ENCODE results near the gene CYP20A1.

The CYP20A1 gene, protein sequence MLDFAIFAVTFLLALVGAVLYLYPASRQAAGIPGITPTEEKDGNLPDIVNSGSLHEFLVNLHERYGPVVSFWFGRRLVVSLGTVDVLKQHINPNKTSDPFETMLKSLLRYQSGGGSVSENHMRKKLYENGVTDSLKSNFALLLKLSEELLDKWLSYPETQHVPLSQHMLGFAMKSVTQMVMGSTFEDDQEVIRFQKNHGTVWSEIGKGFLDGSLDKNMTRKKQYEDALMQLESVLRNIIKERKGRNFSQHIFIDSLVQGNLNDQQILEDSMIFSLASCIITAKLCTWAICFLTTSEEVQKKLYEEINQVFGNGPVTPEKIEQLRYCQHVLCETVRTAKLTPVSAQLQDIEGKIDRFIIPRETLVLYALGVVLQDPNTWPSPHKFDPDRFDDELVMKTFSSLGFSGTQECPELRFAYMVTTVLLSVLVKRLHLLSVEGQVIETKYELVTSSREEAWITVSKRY

DNA sequence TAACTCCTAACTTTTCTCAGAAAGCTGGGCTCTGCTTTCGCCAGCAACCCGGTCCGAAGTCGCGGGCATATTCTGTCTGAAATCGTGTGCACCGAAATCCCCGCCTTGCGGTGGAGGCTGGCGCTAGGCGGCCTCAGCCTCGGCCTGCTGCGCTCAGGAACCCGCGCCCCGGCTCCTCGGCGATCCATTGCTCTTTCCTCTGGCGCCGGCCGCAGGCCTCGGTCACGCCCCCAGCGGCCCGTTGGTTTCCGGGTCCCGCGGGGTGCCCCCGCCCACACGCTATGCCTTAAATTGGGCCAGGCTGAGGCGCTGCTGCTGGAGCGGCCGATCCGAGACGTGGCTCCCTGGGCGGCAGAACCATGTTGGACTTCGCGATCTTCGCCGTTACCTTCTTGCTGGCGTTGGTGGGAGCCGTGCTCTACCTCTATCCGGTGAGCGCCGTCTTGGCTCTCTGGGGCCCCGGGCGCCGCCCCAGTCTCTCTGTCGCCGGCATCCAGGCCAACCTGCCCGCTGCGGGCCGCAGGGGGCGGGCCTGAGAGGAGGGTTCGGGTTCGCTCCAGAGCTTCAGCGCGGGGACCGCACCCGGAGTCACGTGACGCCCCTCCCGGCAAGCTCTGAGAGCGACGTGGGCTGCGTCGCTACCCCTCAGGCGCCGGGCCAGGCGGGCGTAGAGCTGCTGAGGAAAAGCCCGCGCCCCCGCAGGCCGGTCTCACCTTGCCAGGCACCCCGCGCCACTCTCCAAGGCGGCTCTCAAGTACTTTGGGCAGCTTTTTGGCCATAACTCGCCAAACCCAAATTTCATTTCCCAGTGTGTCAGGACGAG is at the start of gene CYP20A1:
Gene CYP20A1 (plus strand): TSS at position 315 of the 823 bp plus-strand sequence. CDS start 45 bp downstream, at position 360.
- no peaks in the 10 kb centered on the region for H3K4me1 ChIP-seq (ENCODE audit: control insufficient read depth, insufficient read depth, low read length)
- no peaks in the 10 kb centered on the region for H3K9me3 ChIP-seq (ENCODE audit: control insufficient read depth, insufficient read depth, low read depth, low read length)
- H3K36me3 ChIP-seq (ENCODE audit: control insufficient read depth in 2 of 2, insufficient read depth in 1 of 2, low read length in 2 of 2): peaks cover 4 to 7% of the 10 kb centered on the region in 2 experiments; a peak in 2 of 3 replicates
- peak within 1 kb of the TSS; percentile 75 for H3K4me3 ChIP-seq (ENCODE audit: low read depth, low read length)
- peak within 1 kb of the TSS; percentile 88 for H3K27ac ChIP-seq (ENCODE audit: extremely low read depth, low read depth, low read length)
- ChIA-PET CTCF (interaction anchor here (0.6 to 1.1 kb wide), 7 partner anchors 10 to 623 kb away, joined by 3 to 5 read pairs (median 4); no protein-coding TSS in a partner anchor), POLR2A (interaction anchor here (0.6 to 1.9 kb wide), 9 partner anchors 9 to 573 kb away, joined by 3 to 12 read pairs (median 3); partner anchors contain the start of gene WDR12)
- TF ChIP-seq ZNF555 (tag by site-specific recombination; conservative IDR thresholded peaks at IDR 0.05) (no peak), ZNF645 (tag by site-specific recombination; IDR thresholded peaks at IDR 0.05) (no peak), SCRT1 (tag by site-specific recombination; IDR thresholded peaks at IDR 0.05; ENCODE audit: borderline replicate concordance) (no peak), ZNF518A (tag by site-specific recombination; conservative IDR thresholded peaks at IDR 0.05; ENCODE audit: low read depth) (peak; percentile 59; the same call in 1 of the 2 replicates), ZNF26 (tag by site-specific recombination; IDR thresholded peaks at IDR 0.05) (no peak), ZNF211 (tag by site-specific recombination; IDR thresholded peaks at IDR 0.05; ENCODE audit: low read depth) (no peak), ZNF324 (tag by site-specific recombination; IDR thresholded peaks at IDR 0.05) (peak; percentile 71), ZNF2 (tag by site-specific recombination; IDR thresholded peaks at IDR 0.05) (peak; percentile 75; the same call in 1 of the 2 replicates), ZNF404 (tag by site-specific recombination; IDR thresholded peaks at IDR 0.05) (no peak), OVOL3 (tag by site-specific recombination; IDR thresholded peaks at IDR 0.05) (peak; percentile 81), ZNF366 (tag by site-specific recombination; conservative IDR thresholded peaks at IDR 0.05) (no peak), ZNF692 (tag by site-specific recombination; IDR thresholded peaks at IDR 0.05) (peak; percentile 97), RBAK (tag by site-specific recombination; IDR thresholded peaks at IDR 0.05) (no peak), ZNF433 (tag by site-specific recombination; IDR thresholded peaks at IDR 0.05; ENCODE audit: low read depth) (no peak), ZNF202 (tag by site-specific recombination; IDR thresholded peaks at IDR 0.05; ENCODE audit: borderline replicate concordance) (no peak), ZSCAN18 (tag by site-specific recombination; IDR thresholded peaks at IDR 0.05) (no peak)
- TF ChIP-seq, protein P1, sequence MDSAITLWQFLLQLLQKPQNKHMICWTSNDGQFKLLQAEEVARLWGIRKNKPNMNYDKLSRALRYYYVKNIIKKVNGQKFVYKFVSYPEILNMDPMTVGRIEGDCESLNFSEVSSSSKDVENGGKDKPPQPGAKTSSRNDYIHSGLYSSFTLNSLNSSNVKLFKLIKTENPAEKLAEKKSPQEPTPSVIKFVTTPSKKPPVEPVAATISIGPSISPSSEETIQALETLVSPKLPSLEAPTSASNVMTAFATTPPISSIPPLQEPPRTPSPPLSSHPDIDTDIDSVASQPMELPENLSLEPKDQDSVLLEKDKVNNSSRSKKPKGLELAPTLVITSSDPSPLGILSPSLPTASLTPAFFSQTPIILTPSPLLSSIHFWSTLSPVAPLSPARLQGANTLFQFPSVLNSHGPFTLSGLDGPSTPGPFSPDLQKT (IDR thresholded peaks at IDR 0.05; ENCODE audit: borderline replicate concordance, low read depth, low read length): no peak
- TF ChIP-seq, protein P2, sequence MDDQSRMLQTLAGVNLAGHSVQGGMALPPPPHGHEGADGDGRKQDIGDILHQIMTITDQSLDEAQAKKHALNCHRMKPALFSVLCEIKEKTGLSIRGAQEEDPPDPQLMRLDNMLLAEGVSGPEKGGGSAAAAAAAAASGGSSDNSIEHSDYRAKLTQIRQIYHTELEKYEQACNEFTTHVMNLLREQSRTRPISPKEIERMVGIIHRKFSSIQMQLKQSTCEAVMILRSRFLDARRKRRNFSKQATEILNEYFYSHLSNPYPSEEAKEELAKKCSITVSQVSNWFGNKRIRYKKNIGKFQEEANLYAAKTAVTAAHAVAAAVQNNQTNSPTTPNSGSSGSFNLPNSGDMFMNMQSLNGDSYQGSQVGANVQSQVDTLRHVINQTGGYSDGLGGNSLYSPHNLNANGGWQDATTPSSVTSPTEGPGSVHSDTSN (CRISPR knock-in tag; IDR thresholded peaks at IDR 0.05): peak; percentile 76; the same call in 1 of the 2 replicates
- TF ChIP-seq, protein P3, sequence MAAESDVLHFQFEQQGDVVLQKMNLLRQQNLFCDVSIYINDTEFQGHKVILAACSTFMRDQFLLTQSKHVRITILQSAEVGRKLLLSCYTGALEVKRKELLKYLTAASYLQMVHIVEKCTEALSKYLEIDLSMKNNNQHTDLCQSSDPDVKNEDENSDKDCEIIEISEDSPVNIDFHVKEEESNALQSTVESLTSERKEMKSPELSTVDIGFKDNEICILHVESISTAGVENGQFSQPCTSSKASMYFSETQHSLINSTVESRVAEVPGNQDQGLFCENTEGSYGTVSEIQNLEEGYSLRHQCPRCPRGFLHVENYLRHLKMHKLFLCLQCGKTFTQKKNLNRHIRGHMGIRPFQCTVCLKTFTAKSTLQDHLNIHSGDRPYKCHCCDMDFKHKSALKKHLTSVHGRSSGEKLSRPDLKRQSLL (tag by site-specific recombination; IDR thresholded peaks at IDR 0.05): peak; percentile 71

All from HEK293 (cell line).